PC-9 (cell line): ENCODE measurements around the gene RANBP3L.

Experiments
- EZH2 ChIP-seq: fragments of 200-600 bp; sonication (generic); IDR thresholded peaks from 2 replicates; pipeline ENCODE4 v1.8.0; 2017; ENCODE audit warnings: antibody characterized with exemption, low read depth
- TF ChIP-seq, protein P1 (sequence below): fragments of 200-600 bp; sonication (generic); conservative IDR thresholded peaks from 2 replicates; pipeline ENCODE4 v1.6.1; 2017; ENCODE audit warnings: mixed run types, antibody characterized with exemption, mild to moderate bottlenecking, moderate library complexity

DNA sequence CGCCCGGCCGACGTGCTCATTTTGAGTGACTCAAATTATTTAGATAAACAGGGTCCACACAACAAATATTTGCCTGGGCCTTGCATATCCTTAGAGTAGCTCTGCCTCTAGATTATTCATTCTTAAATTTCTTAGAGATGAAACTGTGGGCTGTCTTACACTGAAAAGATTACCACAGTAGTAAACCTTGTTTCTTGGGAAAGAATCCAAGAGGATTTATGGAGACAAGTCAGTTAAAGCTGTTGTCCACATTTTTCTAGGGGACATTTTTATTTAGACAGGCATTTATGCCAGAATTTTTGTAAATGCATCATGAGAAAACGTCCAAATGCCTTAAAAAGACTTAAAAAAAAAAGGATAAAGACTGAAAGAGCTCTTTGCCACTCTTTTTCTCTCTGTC is 32.6 kb upstream of the RANBP3L start:
- TF ChIP-seq, protein P1, sequence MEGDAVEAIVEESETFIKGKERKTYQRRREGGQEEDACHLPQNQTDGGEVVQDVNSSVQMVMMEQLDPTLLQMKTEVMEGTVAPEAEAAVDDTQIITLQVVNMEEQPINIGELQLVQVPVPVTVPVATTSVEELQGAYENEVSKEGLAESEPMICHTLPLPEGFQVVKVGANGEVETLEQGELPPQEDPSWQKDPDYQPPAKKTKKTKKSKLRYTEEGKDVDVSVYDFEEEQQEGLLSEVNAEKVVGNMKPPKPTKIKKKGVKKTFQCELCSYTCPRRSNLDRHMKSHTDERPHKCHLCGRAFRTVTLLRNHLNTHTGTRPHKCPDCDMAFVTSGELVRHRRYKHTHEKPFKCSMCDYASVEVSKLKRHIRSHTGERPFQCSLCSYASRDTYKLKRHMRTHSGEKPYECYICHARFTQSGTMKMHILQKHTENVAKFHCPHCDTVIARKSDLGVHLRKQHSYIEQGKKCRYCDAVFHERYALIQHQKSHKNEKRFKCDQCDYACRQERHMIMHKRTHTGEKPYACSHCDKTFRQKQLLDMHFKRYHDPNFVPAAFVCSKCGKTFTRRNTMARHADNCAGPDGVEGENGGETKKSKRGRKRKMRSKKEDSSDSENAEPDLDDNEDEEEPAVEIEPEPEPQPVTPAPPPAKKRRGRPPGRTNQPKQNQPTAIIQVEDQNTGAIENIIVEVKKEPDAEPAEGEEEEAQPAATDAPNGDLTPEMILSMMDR: no peak
- TF ChIP-seq EZH2: no peak
